HepG2 (cell line): ENCODE data around the gene SHISA5. TPM values are rescaled to one million over a fixed set of nuclear protein-coding genes. Genes with fewer than 3 reads are reported as not detected.

ENCODE experiments used
- ARNTL ChIP-seq: sonication (generic); formaldehyde crosslinking; IDR thresholded peaks from 2 replicates; pipeline ENCODE4 v1.4.0; 2020; ENCODE audit warnings: mild to moderate bottlenecking, missing genetic modification reagents
- CBX5 ChIP-seq: sonication (generic); formaldehyde crosslinking; IDR thresholded peaks from 2 replicates; pipeline ENCODE4 v1.4.0; 2020; ENCODE audit warnings: missing genetic modification reagents, borderline replicate concordance
- GABPB1 ChIP-seq: IDR thresholded peaks from 2 replicates; pipeline ENCODE4 v1.6.1; 2016; ENCODE audit warnings: mild to moderate bottlenecking, missing genetic modification reagents, moderate library complexity, missing compliant biosample characterization
- GATAD2A ChIP-seq: IDR thresholded peaks from 2 replicates; pipeline ENCODE4 v1.6.1; 2016
- ISL2 ChIP-seq: sonication (generic); formaldehyde crosslinking; IDR thresholded peaks from 2 replicates; pipeline ENCODE4 v1.5.0; 2020; ENCODE audit warnings: missing genetic modification reagents
- KMT2B ChIP-seq: IDR thresholded peaks from 2 replicates; pipeline ENCODE4 v1.6.1; 2016; ENCODE audit warnings: missing genetic modification reagents, missing compliant biosample characterization
- MXD4 ChIP-seq: IDR thresholded peaks from 2 replicates; pipeline ENCODE4 v1.6.1; 2016; ENCODE audit warnings: mild to moderate bottlenecking, missing biosample characterization, missing genetic modification reagents
- NCOA2 ChIP-seq: sonication (generic); formaldehyde crosslinking; IDR thresholded peaks from 2 replicates; pipeline ENCODE4 v1.8.0; 2022; ENCODE audit warnings: inconsistent platforms
- NR2C2 ChIP-seq: sonication (generic); formaldehyde crosslinking; IDR thresholded peaks from 2 replicates; pipeline ENCODE4 v1.4.0; 2020; ENCODE audit warnings: missing genetic modification reagents, mild to moderate bottlenecking, moderate library complexity, borderline replicate concordance
- PHF8 ChIP-seq: sonication (generic); formaldehyde crosslinking; IDR thresholded peaks from 2 replicates; pipeline ENCODE4 v1.5.0; 2020; ENCODE audit warnings: missing genetic modification reagents
- RXRB ChIP-seq: IDR thresholded peaks from 2 replicates; pipeline ENCODE4 v1.6.1; 2016; ENCODE audit warnings: borderline replicate concordance, missing genetic modification reagents, missing compliant biosample characterization
- SIN3B ChIP-seq: fragments of 150-350 bp; IDR thresholded peaks from 2 replicates; pipeline ENCODE4 v1.6.1; 2014; ENCODE audit warnings: low read length
- SMAD3 ChIP-seq: sonication (generic); formaldehyde crosslinking; IDR thresholded peaks from 2 replicates; pipeline ENCODE4 v1.4.0; 2020; ENCODE audit warnings: missing genetic modification reagents
- SMARCE1 ChIP-seq: fragments of 450-650 bp; IDR thresholded peaks from 2 replicates; pipeline ENCODE4 v1.6.1; 2017; ENCODE audit warnings: borderline replicate concordance
- SOX5 ChIP-seq: IDR thresholded peaks from 2 replicates; pipeline ENCODE4 v1.6.1; 2016; ENCODE audit warnings: borderline replicate concordance
- TCF12 ChIP-seq, 2 experiments: fragments of 450-650 bp in 1 of 2; sonication (generic) in 1 of 2; formaldehyde crosslinking in 1 of 2; IDR thresholded peaks; 2 replicates each; pipeline versions ENCODE4 v1.6.1 to v1.8.0; 2017 to 2022; ENCODE audit warnings: antibody characterized with exemption in 1 of 2, mild to moderate bottlenecking in 1 of 2, missing genetic modification reagents in 1 of 2, moderate library complexity in 1 of 2
- TOE1 ChIP-seq: sonication (generic); formaldehyde crosslinking; IDR thresholded peaks from 2 replicates; pipeline ENCODE4 v1.4.0; 2020; ENCODE audit warnings: mild to moderate bottlenecking, missing genetic modification reagents
- ZBTB38 ChIP-seq: sonication (generic); formaldehyde crosslinking; IDR thresholded peaks from 2 replicates; pipeline ENCODE4 v1.5.1; 2020; ENCODE audit warnings: mild to moderate bottlenecking, missing genetic modification reagents
- ZNF33A ChIP-seq: sonication (generic); formaldehyde crosslinking; IDR thresholded peaks from 2 replicates; pipeline ENCODE4 v1.5.1; 2020; ENCODE audit warnings: missing genetic modification reagents, mild to moderate bottlenecking, moderate library complexity, borderline replicate concordance
- ZNF773 ChIP-seq: sonication (generic); formaldehyde crosslinking; IDR thresholded peaks from 2 replicates; pipeline ENCODE4 v1.4.0; 2020; ENCODE audit warnings: missing genetic modification reagents, borderline replicate concordance
- polyA plus RNA-seq, 8 experiments: library from polyadenylated mRNA; depleted of rRNA in 3 of 8; stranded (reverse) in 7 of 8; unstranded in 1 of 8; fragments of >200 nt; fragmentation: Illumina TruSeq in 4 of 8; extraction: Trizol in 4 of 8; gene quantifications; 2 replicates each; pipeline versions ENCODE4 v1.2.1 to v1.2.3, GENCODE V29; 2011 to 2016; ENCODE audit warnings: low read depth in 4 of 8, missing spikeins in 1 of 8, mixed read lengths in 1 of 8; ENCODE audit not compliant: insufficient read depth in 1 of 8
- total RNA-seq, 5 experiments: library from RNA; depleted of rRNA; stranded (reverse); fragments of >200 nt; fragmentation: Illumina TruSeq; extraction: Trizol; gene quantifications; 2 replicates each; pipeline ENCODE4 v1.2.3, GENCODE V29; 2016; ENCODE audit warnings: low read depth in 1 of 5
- TF ChIP-seq, protein P1 (sequence below): IDR thresholded peaks from 2 replicates; pipeline ENCODE4 v1.6.1; 2016; ENCODE audit warnings: low read depth, borderline replicate concordance
- TF ChIP-seq, protein P2 (sequence below): sonication (generic); formaldehyde crosslinking; IDR thresholded peaks from 2 replicates; pipeline ENCODE4 v1.9.0; 2022; ENCODE audit warnings: missing genetic modification reagents, mild to moderate bottlenecking, borderline replicate concordance
- TF ChIP-seq, protein P3 (sequence below), 2 experiments: fragments of 450-650 bp in 1 of 2; sonication (generic) in 1 of 2; formaldehyde crosslinking; IDR thresholded peaks; 2 replicates each; pipeline versions ENCODE4 v1.5.0 to v1.8.0; 2020 to 2022; ENCODE audit warnings: mild to moderate bottlenecking in 1 of 2, missing genetic modification reagents in 1 of 2
- TF ChIP-seq, protein P4 (sequence below): IDR thresholded peaks from 2 replicates; pipeline ENCODE4 v1.6.1; 2018; ENCODE audit warnings: missing genetic modification reagents
- TF ChIP-seq, protein P5 (sequence below): sonication (generic); formaldehyde crosslinking; IDR thresholded peaks from 2 replicates; pipeline ENCODE4 v1.4.0; 2020; ENCODE audit warnings: missing genetic modification reagents, borderline replicate concordance

SHISA5 gene
- total and polyA plus RNA-seq, 2 of the 13 experiments (the other 11 are each of a cell fraction or from before 2014, with no cell fraction given), result 75.8 to 91.4 TPM

DNA sequence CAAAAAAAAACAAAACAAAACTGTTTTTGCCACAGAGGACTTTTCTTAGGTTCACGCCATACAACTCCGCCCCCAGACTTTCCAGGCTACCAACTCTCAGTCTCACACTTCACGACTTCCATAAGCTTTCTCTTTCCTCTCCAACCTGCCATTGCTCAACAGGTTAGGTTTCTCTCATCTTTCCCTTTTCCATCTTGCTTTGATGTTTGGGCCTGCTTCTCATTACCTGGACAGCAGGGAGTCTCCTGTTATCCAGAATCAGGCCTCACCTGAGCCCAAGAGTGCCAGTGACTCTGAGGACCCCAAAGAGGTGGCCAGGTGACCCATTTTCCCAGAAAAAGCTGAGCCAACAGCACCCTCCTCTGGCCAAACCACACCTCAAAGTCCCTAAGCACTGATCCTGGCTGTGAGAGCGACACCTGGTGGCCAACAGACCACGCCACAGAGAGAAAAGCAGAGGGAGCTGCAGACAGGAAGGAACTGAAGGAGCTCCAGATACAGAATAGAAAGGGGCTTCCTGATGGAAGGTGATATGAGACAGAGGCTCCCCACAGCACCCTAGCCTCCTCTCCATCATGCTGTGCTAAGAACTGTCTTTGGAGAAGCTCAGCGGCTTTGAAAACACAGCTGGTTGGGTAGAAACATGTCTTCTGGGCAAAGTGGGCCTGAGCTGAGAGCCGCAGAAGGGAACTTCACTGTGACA lies 68.0 kb downstream of the SHISA5 start (continued):
- peak; percentile 65 for TF ChIP-seq RXRB (CRISPR knock-in tag)
- TF ChIP-seq TOE1 (CRISPR knock-in tag), result no peak
- peak; percentile 47; the same call in 1 of the 2 replicates for TF ChIP-seq CBX5 (CRISPR knock-in tag)
- TF ChIP-seq, protein P1, sequence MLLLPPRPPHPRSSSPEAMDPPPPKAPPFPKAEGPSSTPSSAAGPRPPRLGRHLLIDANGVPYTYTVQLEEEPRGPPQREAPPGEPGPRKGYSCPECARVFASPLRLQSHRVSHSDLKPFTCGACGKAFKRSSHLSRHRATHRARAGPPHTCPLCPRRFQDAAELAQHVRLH (CRISPR knock-in tag), result peak; percentile 73; the same call in 1 of the 2 replicates
- TF ChIP-seq ISL2 (CRISPR knock-in tag), result peak; percentile 35; the same call in 1 of the 2 replicates
- TF ChIP-seq, protein P2, sequence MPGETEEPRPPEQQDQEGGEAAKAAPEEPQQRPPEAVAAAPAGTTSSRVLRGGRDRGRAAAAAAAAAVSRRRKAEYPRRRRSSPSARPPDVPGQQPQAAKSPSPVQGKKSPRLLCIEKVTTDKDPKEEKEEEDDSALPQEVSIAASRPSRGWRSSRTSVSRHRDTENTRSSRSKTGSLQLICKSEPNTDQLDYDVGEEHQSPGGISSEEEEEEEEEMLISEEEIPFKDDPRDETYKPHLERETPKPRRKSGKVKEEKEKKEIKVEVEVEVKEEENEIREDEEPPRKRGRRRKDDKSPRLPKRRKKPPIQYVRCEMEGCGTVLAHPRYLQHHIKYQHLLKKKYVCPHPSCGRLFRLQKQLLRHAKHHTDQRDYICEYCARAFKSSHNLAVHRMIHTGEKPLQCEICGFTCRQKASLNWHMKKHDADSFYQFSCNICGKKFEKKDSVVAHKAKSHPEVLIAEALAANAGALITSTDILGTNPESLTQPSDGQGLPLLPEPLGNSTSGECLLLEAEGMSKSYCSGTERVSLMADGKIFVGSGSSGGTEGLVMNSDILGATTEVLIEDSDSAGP (CRISPR knock-in tag), result no peak
- TF ChIP-seq, protein P3, sequence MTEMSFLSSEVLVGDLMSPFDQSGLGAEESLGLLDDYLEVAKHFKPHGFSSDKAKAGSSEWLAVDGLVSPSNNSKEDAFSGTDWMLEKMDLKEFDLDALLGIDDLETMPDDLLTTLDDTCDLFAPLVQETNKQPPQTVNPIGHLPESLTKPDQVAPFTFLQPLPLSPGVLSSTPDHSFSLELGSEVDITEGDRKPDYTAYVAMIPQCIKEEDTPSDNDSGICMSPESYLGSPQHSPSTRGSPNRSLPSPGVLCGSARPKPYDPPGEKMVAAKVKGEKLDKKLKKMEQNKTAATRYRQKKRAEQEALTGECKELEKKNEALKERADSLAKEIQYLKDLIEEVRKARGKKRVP (CRISPR knock-in tag; IDR thresholded peaks at IDR 0.05), result 0 out of 4 replicates have a peak, but pooled peaks of 1 of the 2 experiments have one; percentile 51
- TF ChIP-seq NCOA2 (CRISPR knock-in tag), result no peak
- no peak for TF ChIP-seq ZNF773
- TF ChIP-seq PHF8 (CRISPR knock-in tag), result peak; percentile 42; the same call in 1 of the 2 replicates
- TF ChIP-seq, protein P4, sequence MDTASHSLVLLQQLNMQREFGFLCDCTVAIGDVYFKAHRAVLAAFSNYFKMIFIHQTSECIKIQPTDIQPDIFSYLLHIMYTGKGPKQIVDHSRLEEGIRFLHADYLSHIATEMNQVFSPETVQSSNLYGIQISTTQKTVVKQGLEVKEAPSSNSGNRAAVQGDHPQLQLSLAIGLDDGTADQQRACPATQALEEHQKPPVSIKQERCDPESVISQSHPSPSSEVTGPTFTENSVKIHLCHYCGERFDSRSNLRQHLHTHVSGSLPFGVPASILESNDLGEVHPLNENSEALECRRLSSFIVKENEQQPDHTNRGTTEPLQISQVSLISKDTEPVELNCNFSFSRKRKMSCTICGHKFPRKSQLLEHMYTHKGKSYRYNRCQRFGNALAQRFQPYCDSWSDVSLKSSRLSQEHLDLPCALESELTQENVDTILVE, result peak; percentile 86
- no peak for TF ChIP-seq ARNTL (CRISPR knock-in tag)
- TF ChIP-seq NR2C2 (CRISPR knock-in tag), result peak; percentile 46; the same call in 1 of the 2 replicates
- TF ChIP-seq, protein P5, sequence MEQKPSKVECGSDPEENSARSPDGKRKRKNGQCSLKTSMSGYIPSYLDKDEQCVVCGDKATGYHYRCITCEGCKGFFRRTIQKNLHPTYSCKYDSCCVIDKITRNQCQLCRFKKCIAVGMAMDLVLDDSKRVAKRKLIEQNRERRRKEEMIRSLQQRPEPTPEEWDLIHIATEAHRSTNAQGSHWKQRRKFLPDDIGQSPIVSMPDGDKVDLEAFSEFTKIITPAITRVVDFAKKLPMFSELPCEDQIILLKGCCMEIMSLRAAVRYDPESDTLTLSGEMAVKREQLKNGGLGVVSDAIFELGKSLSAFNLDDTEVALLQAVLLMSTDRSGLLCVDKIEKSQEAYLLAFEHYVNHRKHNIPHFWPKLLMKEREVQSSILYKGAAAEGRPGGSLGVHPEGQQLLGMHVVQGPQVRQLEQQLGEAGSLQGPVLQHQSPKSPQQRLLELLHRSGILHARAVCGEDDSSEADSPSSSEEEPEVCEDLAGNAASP (CRISPR knock-in tag), result 0 out of 2 replicates have a peak, but pooled peaks have one; percentile 47
- TF ChIP-seq ZNF33A (CRISPR knock-in tag), result no peak
- peak; percentile 78; the same call in 1 of the 2 replicates for TF ChIP-seq SMAD3
- TF ChIP-seq SIN3B, result peak; percentile 25; the same call in 1 of the 2 replicates
- peak; percentile 43; the same call in 1 of the 2 replicates for TF ChIP-seq GABPB1
- no peak for TF ChIP-seq SMARCE1
- 0 out of 2 replicates have a peak, but pooled peaks have one; percentile 18 for TF ChIP-seq MXD4 (CRISPR knock-in tag)
- TF ChIP-seq SOX5, result peak; percentile 47; the same call in 1 of the 2 replicates
- peak; percentile 34; the same call in 1 of the 2 replicates for TF ChIP-seq KMT2B (CRISPR knock-in tag)
- TF ChIP-seq ZBTB38 (CRISPR knock-in tag), result peak; percentile 81
- peak; percentile 71 for TF ChIP-seq GATAD2A
- TF ChIP-seq TCF12 (IDR thresholded peaks at IDR 0.05), result no peak
- peak; percentile 51; the same call in 1 of the 2 replicates for TF ChIP-seq TCF12 (CRISPR knock-in tag; IDR thresholded peaks at IDR 0.05)
